Measurements from ENCODE around the gene PCOLCE2.

- no peak for TF ChIP-seq CTCF (conservative IDR thresholded peaks at IDR 0.05)
- TF ChIP-seq ZFX (IDR thresholded peaks at IDR 0.05), result no peak
Observed at GRCh38 chr3:142778541-142778940, 110.3 kb downstream of the PCOLCE2 start.
